Endothelial cell (in vitro differentiated cells): ENCODE data around the gene SHROOM2. TPM values are rescaled to one million over a fixed set of nuclear protein-coding genes. Genes with fewer than 3 reads are reported as not detected.

Experiments used
- DNase-seq: peaks from one replicate; pipeline ENCODE4 v3.0.0; 2021; ENCODE audit warnings: low spot score
- H3K27ac Mint-ChIP-seq: one replicate; pipeline ENCODE4 v1.8.0; 2021; ENCODE audit warnings: mixed read lengths, inconsistent platforms; ENCODE audit not compliant: unreplicated experiment
- H3K27me3 Mint-ChIP-seq: one replicate; pipeline ENCODE4 v1.8.0; 2021; ENCODE audit warnings: mild to moderate bottlenecking, moderate library complexity, mixed read lengths, inconsistent platforms; ENCODE audit not compliant: unreplicated experiment
- H3K36me3 Mint-ChIP-seq: one replicate; pipeline ENCODE4 v1.8.0; 2021; ENCODE audit warnings: mild to moderate bottlenecking, low read depth, mixed read lengths, inconsistent platforms; ENCODE audit not compliant: unreplicated experiment
- H3K4me1 Mint-ChIP-seq: one replicate; pipeline ENCODE4 v1.8.0; 2021; ENCODE audit warnings: mild to moderate bottlenecking, mixed read lengths, inconsistent platforms; ENCODE audit not compliant: unreplicated experiment
- H3K4me3 Mint-ChIP-seq: one replicate; pipeline ENCODE4 v1.8.0; 2021; ENCODE audit warnings: mild to moderate bottlenecking, mixed read lengths, inconsistent platforms; ENCODE audit not compliant: unreplicated experiment
- H3K9me3 Mint-ChIP-seq: one replicate; pipeline ENCODE4 v1.8.0; 2021; ENCODE audit warnings: mixed read lengths, inconsistent platforms; ENCODE audit not compliant: unreplicated experiment
- CTCF ChIP-seq: fragments of 200-600 bp; sonication (generic); IDR thresholded peaks from one replicate; pipeline ENCODE4 v1.5.0; 2021; ENCODE audit warnings: antibody characterized with exemption; ENCODE audit not compliant: unreplicated experiment
- total RNA-seq: library from RNA; stranded (reverse); fragmentation: NEBNext Ultra II Directional; extraction: Animal tissue kit (Norgen Biotek cat#: 25700); gene quantifications from one replicate; pipeline ENCODE4 v1.2.1, GENCODE V29; 2021; ENCODE audit not compliant: unreplicated experiment

The SHROOM2 gene
- total RNA-seq, 1 donor from 2014 or later, result 22.3 TPM

GRCh38 chrX:9824554-9824953 lies 38.3 kb downstream of the SHROOM2 start:
- DNase-seq, result no peak
- no peaks in the 10 kb centered on the region for H3K9me3 Mint-ChIP-seq
- H3K4me1 Mint-ChIP-seq, result peaks cover 12% of the 10 kb centered on the region
- H3K36me3 Mint-ChIP-seq, result no peaks in the 10 kb centered on the region
- no peak overlapping the region for H3K4me3 Mint-ChIP-seq
- no peak for TF ChIP-seq CTCF
- no peaks in the 10 kb centered on the region for H3K27me3 Mint-ChIP-seq
- no peak overlapping the region for H3K27ac Mint-ChIP-seq

- Mint-ChIP-seq H3K4me3 (no peak overlapping the region), H3K36me3 (no peaks in the 10 kb centered on the region), H3K27ac (no peak overlapping the region), H3K27me3 (no peaks in the 10 kb centered on the region), H3K4me1 (peaks cover 12% of the 10 kb centered on the region), H3K9me3 (no peaks in the 10 kb centered on the region)
- no peak for TF ChIP-seq CTCF
- no peak for DNase-seq
Measured at GRCh38 chrX:9825129-9825790, 39.0 kb downstream of the SHROOM2 start.

GRCh38 chrX:9825966-9826365 lies 39.7 kb downstream of the SHROOM2 start:
- no peaks in the 10 kb centered on the region for H3K27me3 Mint-ChIP-seq
- no peak overlapping the region for H3K27ac Mint-ChIP-seq
- H3K4me3 Mint-ChIP-seq, result no peak overlapping the region
- H3K9me3 Mint-ChIP-seq, result no peaks in the 10 kb centered on the region
- H3K36me3 Mint-ChIP-seq, result peaks cover 2% of the 10 kb centered on the region
- TF ChIP-seq CTCF, result no peak
- peaks cover 12% of the 10 kb centered on the region for H3K4me1 Mint-ChIP-seq
- DNase-seq, result no peak

GRCh38 chrX:9829308-9830267 lies 43.4 kb downstream of the SHROOM2 start:
- Mint-ChIP-seq H3K36me3 (peaks cover 4% of the 10 kb centered on the region), H3K4me3 (no peak overlapping the region), H3K9me3 (no peaks in the 10 kb centered on the region), H3K27ac (no peak overlapping the region), H3K4me1 (peaks cover 29% of the 10 kb centered on the region), H3K27me3 (peaks cover 7% of the 10 kb centered on the region)
- no peak for DNase-seq
- TF ChIP-seq CTCF, result no peak

- Mint-ChIP-seq H3K4me3 (no peak overlapping the region), H3K9me3 (no peaks in the 10 kb centered on the region), H3K27me3 (peaks cover 7% of the 10 kb centered on the region), H3K36me3 (peaks cover 4% of the 10 kb centered on the region), H3K4me1 (peaks cover 25% of the 10 kb centered on the region), H3K27ac (peak overlapping the region; percentile 48)
- peak; percentile 7 for DNase-seq
- no peak for TF ChIP-seq CTCF
Measured at GRCh38 chrX:9832811-9833210, 46.6 kb downstream of the SHROOM2 start.
